ENCODE results near the gene UTS2B. TPM values are rescaled to one million over a fixed set of nuclear protein-coding genes. Genes with fewer than 3 reads are reported as not detected.

UTS2B gene
- total and polyA plus RNA-seq, 8 donors = 0.37 to 2.1 (median 0.72) TPM; not detected in 1

- peaks cover 0 to 32% of the 10 kb centered on the region in 2 donors for H3K4me1 ChIP-seq
- TF ChIP-seq CTCF (IDR thresholded peaks at IDR 0.05) = no peak
- intact Hi-C loops (cut with DNase I) = no loop called here
- DNase-seq (no peak), ATAC-seq (no peak)
- no peaks in the 10 kb centered on the region for H3K27me3 ChIP-seq
- H3K36me3 ChIP-seq = no peaks in the 10 kb centered on the region
- no peak overlapping the region for H3K27ac ChIP-seq
- H3K9me3 ChIP-seq = no peaks in the 10 kb centered on the region
- no peak overlapping the region for H3K4me3 ChIP-seq
These were observed 10.6 kb upstream of the UTS2B start for GRCh38 chr3:191340966-191341365.

GRCh38 chr3:191340351-191340750 lies 10.0 kb upstream of the UTS2B start:
- H3K4me1 ChIP-seq = peaks cover 0 to 32% of the 10 kb centered on the region in 2 donors

GRCh38 chr3:191339316-191339917 lies 9.1 kb upstream of the UTS2B start:
- Histone ChIP-seq H3K4me3 (no peak overlapping the region), H3K27me3 (no peaks in the 10 kb centered on the region), H3K9me3 (no peaks in the 10 kb centered on the region), H3K27ac (no peak overlapping the region), H3K36me3 (no peaks in the 10 kb centered on the region), H3K4me1 (peaks cover 0 to 41% of the 10 kb centered on the region in 2 donors)
- DNase-seq (no peak), ATAC-seq (no peak)
- intact Hi-C loops (cut with DNase I) = no loop called here
- TF ChIP-seq CTCF (IDR thresholded peaks at IDR 0.05) = no peak

More at GRCh38 chr3:191340351-191340750, 10.0 kb upstream of the UTS2B start:
- Histone ChIP-seq H3K36me3 (no peaks in the 10 kb centered on the region), H3K4me3 (no peak overlapping the region), H3K9me3 (no peaks in the 10 kb centered on the region), H3K27ac (no peak overlapping the region), H3K27me3 (no peaks in the 10 kb centered on the region)
- TF ChIP-seq CTCF (IDR thresholded peaks at IDR 0.05) = no peak
- ATAC-seq (no peak), DNase-seq (no peak)
- intact Hi-C loops (cut with DNase I) = no loop called here

GRCh38 chr3:191338177-191338488 lies 7.8 kb upstream of the UTS2B start:
- Histone ChIP-seq H3K36me3 (no peaks in the 10 kb centered on the region), H3K4me1 (peaks cover 0 to 54% of the 10 kb centered on the region in 2 donors), H3K4me3 (no peak overlapping the region), H3K27ac (no peak overlapping the region), H3K27me3 (no peaks in the 10 kb centered on the region), H3K9me3 (no peaks in the 10 kb centered on the region)
- DNase-seq (no peak), ATAC-seq (no peak)
- no peak for TF ChIP-seq CTCF (IDR thresholded peaks at IDR 0.05)
- intact Hi-C loops (cut with DNase I) = no loop called here

GRCh38 chr3:191336833-191337232 lies 6.5 kb upstream of the UTS2B start:
- ATAC-seq = no peak
- H3K9me3 ChIP-seq = no peaks in the 10 kb centered on the region
- H3K27ac ChIP-seq = no peak overlapping the region
- no peak for DNase-seq
- H3K4me1 ChIP-seq = peaks cover 6 to 59% of the 10 kb centered on the region in 2 donors
- intact Hi-C loops (cut with DNase I) = no loop called here
- H3K4me3 ChIP-seq = no peak overlapping the region
- H3K36me3 ChIP-seq = no peaks in the 10 kb centered on the region
- no peak for TF ChIP-seq CTCF (IDR thresholded peaks at IDR 0.05)
- no peaks in the 10 kb centered on the region for H3K27me3 ChIP-seq

Data from left lung (tissue), 10 donors.